Aorta (tissue), 5 donors: ENCODE results near the gene C8A. TPM values are rescaled to one million over a fixed set of nuclear protein-coding genes. Genes with fewer than 3 reads are reported as not detected.

ENCODE experiments used
- ATAC-seq: fragments of 200-7000 bp; cut with Tn5 transposase; one replicate; pipeline ENCODE4 v1.9.1; 2022; ENCODE audit warnings: moderate library complexity; ENCODE audit not compliant: low FRiP score
- DNase-seq, 2 donors: peaks; one replicate each; pipeline ENCODE4 v3.0.0-alpha.2; 2020
- H3K27ac ChIP-seq, 2 donors: one replicate each; pipeline ENCODE4 v1.5.1; 2013; ENCODE audit warnings: low read length in 2 of 2, mild to moderate bottlenecking in 2 of 2, moderate library complexity in 2 of 2, control low read depth in 1 of 2, inconsistent platforms in 1 of 2, low read depth in 1 of 2
- H3K27me3 ChIP-seq, 2 donors: one replicate each; pipeline ENCODE4 v1.6.1; 2013; ENCODE audit warnings: control low read depth in 1 of 2, low read length in 1 of 2, mild to moderate bottlenecking in 1 of 2, moderate library complexity in 1 of 2; ENCODE audit not compliant: insufficient read depth in 2 of 2, control insufficient read depth in 1 of 2
- H3K36me3 ChIP-seq, 2 donors: one replicate each; pipeline ENCODE4 v1.6.1; 2013; ENCODE audit warnings: control low read depth in 1 of 2, low read length in 1 of 2, mild to moderate bottlenecking in 1 of 2; ENCODE audit not compliant: insufficient read depth in 2 of 2, control insufficient read depth in 1 of 2
- H3K4me1 ChIP-seq, 2 donors: one replicate each; pipeline ENCODE4 v1.6.1; 2013; ENCODE audit warnings: low read length in 2 of 2, control low read depth in 1 of 2, mild to moderate bottlenecking in 1 of 2, moderate library complexity in 1 of 2; ENCODE audit not compliant: insufficient read depth in 2 of 2, control insufficient read depth in 1 of 2
- H3K4me3 ChIP-seq, 2 donors: one replicate each; pipeline ENCODE4 v1.5.1; 2013; ENCODE audit warnings: low read length in 2 of 2, control low read depth in 1 of 2, mild to moderate bottlenecking in 1 of 2
- H3K9me3 ChIP-seq: one replicate; pipeline ENCODE4 v1.6.1; 2013; ENCODE audit warnings: mild to moderate bottlenecking, low read length; ENCODE audit not compliant: control insufficient read depth
- WGBS, 2 donors: extraction: QIAGEN DNeasy Blood & Tissue Kit; methylation state at CpG; one replicate each; pipeline ENCODE4 v1.1.7; 2013; 5-methylcytosine and 5-hydroxymethylcytosine counted together
- intact Hi-C, 2 donors: fragments of 100-400 bp; cut with DNase I; formaldehyde crosslinking; loops; one replicate each; pipeline versions ENCODE4 v1.14.2 to v1.15.0; 2022
- polyA plus RNA-seq, 2 donors: library from polyadenylated mRNA; stranded (reverse); fragments of 200-250 nt; gene quantifications; one replicate each; pipeline ENCODE4 v1.2.3, GENCODE V29; 2013
- total RNA-seq, 2 donors: library from RNA; stranded (reverse); fragmentation: NEBNext Ultra II Directional; extraction: Animal tissue kit (Norgen Biotek cat#: 25700); gene quantifications; one replicate each; pipeline ENCODE4 v1.2.1, GENCODE V29; 2021
- donor health status: healthy with polysubstance abuse.
- donor health status: Bipolar disorder and iron deficiency.
- donor health status: DM: no; HTN: no; CAD: no.
- donor health status: DM: no; HTN: no; CAD: no.
- donor health status: DM: yes; HTN: yes; CAD: no.

C8A gene
- total and polyA plus RNA-seq, 4 donors, result not detected

DNA sequence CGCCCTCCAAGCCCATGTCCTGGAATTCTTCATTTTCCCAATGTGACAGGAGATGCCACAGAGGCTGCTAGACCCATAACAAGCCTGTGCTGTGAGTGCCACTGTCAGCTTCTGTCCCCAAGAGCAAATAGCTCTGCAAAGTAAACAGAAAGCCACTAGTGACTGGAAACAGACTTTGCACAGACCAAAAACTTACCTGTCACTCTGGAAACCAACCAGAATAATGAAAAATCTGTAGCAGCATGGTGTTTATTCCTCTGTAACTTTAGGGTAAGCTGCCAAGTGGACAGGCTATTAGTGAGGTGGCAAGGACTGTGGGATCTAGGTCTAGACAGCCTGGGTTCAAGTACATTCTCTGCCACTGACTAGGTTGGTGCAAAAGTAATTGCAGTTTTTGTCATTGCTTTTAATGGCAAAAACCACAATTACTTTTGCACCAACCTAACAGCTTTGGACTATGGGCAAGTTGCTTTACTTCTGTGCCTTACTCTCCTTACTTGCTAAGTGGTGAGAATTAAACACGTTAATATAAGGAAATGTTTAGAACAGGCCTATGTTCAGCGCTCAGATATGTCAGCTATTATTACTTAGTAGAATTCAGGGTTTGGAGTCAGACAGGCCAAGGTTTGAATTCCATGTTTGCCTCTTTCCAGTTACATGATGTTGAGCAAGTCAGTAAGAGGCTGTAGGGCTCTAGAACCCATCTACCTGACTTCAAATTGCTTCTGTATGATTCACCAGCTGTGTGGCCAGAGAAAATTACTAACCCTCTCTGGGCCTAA lies 111.5 kb downstream of the C8A start, which contains the start of gene C8B:
Gene C8B, minus strand, starts transcription at position 100 of the 782 bp plus-strand sequence. Its CDS starts 67 bp downstream, at position 33.
- ATAC-seq (no peak), DNase-seq (no peak)
- H3K9me3 ChIP-seq, result peaks cover 3% of the 10 kb centered on the region
- intact Hi-C loops, result no loop called here
- WGBS, 2 donors, result 76 to 80% methylated on average over 3 of the region's 3 CpGs
- no peaks in the 10 kb centered on the region for H3K36me3 ChIP-seq
- no peak within 1 kb of the TSS for H3K4me3 ChIP-seq
- H3K27me3 ChIP-seq, result no peaks in the 10 kb centered on the region
- no peaks in the 10 kb centered on the region for H3K4me1 ChIP-seq
- H3K27ac ChIP-seq, result no peak within 1 kb of the TSS

DNA sequence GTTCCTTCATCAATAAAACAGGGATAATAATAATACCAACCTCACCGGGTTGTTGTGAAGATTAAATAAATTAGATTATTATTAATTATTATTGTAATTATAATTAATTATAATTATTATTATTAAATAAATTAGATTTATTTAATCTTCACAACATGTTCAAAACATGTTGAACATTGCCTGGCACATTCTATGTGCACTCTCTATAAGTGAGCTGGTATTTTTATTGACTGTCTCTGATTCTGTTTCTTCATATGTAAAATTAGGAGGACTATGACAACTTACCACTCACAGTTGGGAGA lies 112.1 kb downstream of the C8A start:
- 95 to 97% methylated on average over 1 of the region's 1 CpG for WGBS, 2 donors
- intact Hi-C loops, result no loop called here

DNA sequence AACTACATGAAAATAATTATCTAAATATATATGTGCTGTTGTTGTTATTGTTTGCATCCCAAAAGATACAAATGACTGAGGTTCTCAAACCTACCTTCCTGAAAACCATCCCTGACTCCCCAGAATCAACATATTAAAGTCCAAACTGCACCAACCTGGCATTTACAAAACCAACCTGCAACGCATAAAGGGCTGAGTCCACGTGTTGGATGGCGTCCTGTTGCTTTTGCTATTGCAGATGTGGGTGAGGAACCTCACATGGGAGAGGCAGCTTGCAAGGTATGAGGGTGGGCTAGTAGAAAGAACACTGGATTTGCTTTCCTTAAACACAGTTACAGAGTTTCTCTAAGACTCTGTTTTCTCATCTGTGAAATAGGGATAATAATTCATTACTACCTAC lies 112.8 kb downstream of the C8A start:
- H3K4me3 ChIP-seq, result no peak overlapping the region
- peaks cover 4% of the 10 kb centered on the region for H3K9me3 ChIP-seq
- intact Hi-C loops, result no loop called here
- WGBS, 2 donors, result 59 to 67% methylated on average over 3 of the region's 3 CpGs
- no peaks in the 10 kb centered on the region for H3K36me3 ChIP-seq
- no peaks in the 10 kb centered on the region for H3K4me1 ChIP-seq
- ATAC-seq, result no peak
- DNase-seq, result no peak
- H3K27me3 ChIP-seq, result no peaks in the 10 kb centered on the region
- H3K27ac ChIP-seq, result no peak overlapping the region

More for the DNA sequence above, 112.1 kb downstream of the C8A start:
- no peaks in the 10 kb centered on the region for H3K36me3 ChIP-seq
- no peak for ATAC-seq
- no peak overlapping the region for H3K4me3 ChIP-seq
- H3K27ac ChIP-seq, result no peak overlapping the region
- no peaks in the 10 kb centered on the region for H3K4me1 ChIP-seq
- H3K27me3 ChIP-seq, result no peaks in the 10 kb centered on the region
- peaks cover 3% of the 10 kb centered on the region for H3K9me3 ChIP-seq
- DNase-seq, result no peak

Other genes starting within 250 kb of the C8A start
- gene PRKAA2, start 209.5 kb upstream of the C8A start, total RNA-seq, result 1 to 10 TPM; 6.9 to 8.6 TPM
- gene PRKAA2, start 209.5 kb upstream of the C8A start, polyA plus RNA-seq, result 1 to 10 TPM; 2.8 to 3.2 TPM
- gene FYB2, start 35.4 kb upstream of the C8A start, total RNA-seq, result not detected
- gene FYB2, start 35.4 kb upstream of the C8A start, polyA plus RNA-seq, result 1 to 10 TPM in 1 of 2 donors, not detected in 1; 1.5 TPM
- gene C8B, start 111.2 kb downstream of the C8A start, total RNA-seq, result not detected
- not detected for gene C8B, start 111.2 kb downstream of the C8A start, polyA plus RNA-seq